Esophagus muscularis mucosa (tissue), 4 donors: ENCODE measurements around the gene NAPG. TPM values are rescaled to one million over a fixed set of nuclear protein-coding genes. Genes with fewer than 3 reads are reported as not detected.

ENCODE experiments used
- DNase-seq: peaks from one replicate; pipeline ENCODE4 v3.0.0-alpha.2; 2017; ENCODE audit errors: extremely low spot score
- H3K27ac ChIP-seq, 4 donors: fragments of 200-600 bp; sonication (generic); replicated peaks in 1 of 4; 1 replicate in 3 of 4; 2 replicates in 1 of 4; pipeline ENCODE4 v1.5.1; 2016 to 2019; ENCODE audit warnings: mild to moderate bottlenecking in 1 of 4
- H3K27me3 ChIP-seq, 4 donors: fragments of 200-600 bp; sonication (generic); one replicate each; pipeline versions ENCODE4 v1.5.1 to v1.6.0; 2016 to 2019
- H3K36me3 ChIP-seq, 4 donors: fragments of 200-600 bp; sonication (generic); one replicate each; pipeline ENCODE4 v1.5.1; 2016 to 2019
- H3K4me1 ChIP-seq, 4 donors: fragments of 200-600 bp; sonication (generic); one replicate each; pipeline ENCODE4 v1.5.1; 2016 to 2019
- H3K4me3 ChIP-seq, 4 donors: fragments of 200-600 bp; sonication (generic); 1 replicate in 2 of 4; 2 replicates in 2 of 4; pipeline ENCODE4 v1.5.1; 2016 to 2019; ENCODE audit warnings: mild to moderate bottlenecking in 4 of 4, moderate library complexity in 1 of 4
- H3K9me3 ChIP-seq, 4 donors: fragments of 200-600 bp; sonication (generic); 1 replicate in 3 of 4; 2 replicates in 1 of 4; pipeline ENCODE4 v1.5.1; 2016 to 2019
- EP300 ChIP-seq: sonication (generic); formaldehyde crosslinking; IDR thresholded peaks from one replicate; pipeline ENCODE4 v1.6.1; 2017; ENCODE audit warnings: antibody characterized with exemption
- POLR2A ChIP-seq: fragments of 450-650 bp; IDR thresholded peaks from one replicate; pipeline ENCODE4 v1.6.1; 2017; ENCODE audit warnings: antibody characterized with exemption, moderate library complexity, mild to moderate bottlenecking, low read depth
- POLR2AphosphoS5 ChIP-seq, 2 donors: sonication (generic); formaldehyde crosslinking; IDR thresholded peaks; one replicate each; pipeline ENCODE4 v1.6.1; 2017; ENCODE audit warnings: antibody characterized with exemption in 2 of 2
- WGBS: methylation state at CpG from one replicate; pipeline ENCODE4 v1.1.5; 2018; 5-methylcytosine and 5-hydroxymethylcytosine counted together
- intact Hi-C: fragments of 100-400 bp; cut with DNase I; formaldehyde crosslinking; loops from one replicate; pipeline ENCODE4 v1.15.1; 2023
- total RNA-seq, 4 donors: library from RNA; depleted of rRNA; stranded (reverse); fragments of >200 nt; gene quantifications; one replicate each; pipeline versions ENCODE4 v1.1.0 to v1.2.1, GENCODE V29; 2016
- TF ChIP-seq, protein P1 (sequence below), 3 experiments: fragments of 200-600 bp in 2 of 3; fragments of 450-650 bp in 1 of 3; sonication (generic) in 2 of 3; IDR thresholded peaks; one replicate each; pipeline ENCODE4 v1.5.1; 2017 to 2019; ENCODE audit warnings: antibody characterized with exemption in 3 of 3, mild to moderate bottlenecking in 2 of 3, moderate library complexity in 1 of 3

Gene NAPG
- total RNA-seq, 4 donors from 2014 or later, result 32.1 to 39.5 (median 34.7) TPM

DNA sequence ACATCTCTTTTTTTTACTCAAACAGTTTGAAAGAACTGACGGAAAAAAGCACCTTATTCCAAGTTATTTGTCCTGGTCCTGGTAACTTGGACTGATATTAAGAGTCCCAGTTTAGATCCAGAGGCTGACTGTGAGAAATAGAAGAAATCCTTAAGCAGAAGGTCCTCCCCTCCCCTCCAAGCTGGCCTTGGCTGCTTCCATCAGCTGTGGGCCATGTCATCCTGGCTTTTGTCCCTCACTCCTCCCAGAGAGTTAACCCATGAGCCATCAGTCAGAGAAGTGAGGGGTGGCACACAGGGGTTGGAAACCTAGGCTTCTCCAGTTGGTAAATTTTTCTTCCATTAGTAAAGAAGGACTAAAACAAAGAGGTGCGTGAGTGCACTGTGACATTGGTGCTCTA is 9.7 kb upstream of the NAPG start:
- H3K27ac ChIP-seq, result peak overlapping the region in 2 of 4 donors; percentile 5 to 13
- no peak for TF ChIP-seq EP300
- TF ChIP-seq POLR2A, result no peak
- TF ChIP-seq POLR2AphosphoS5 (IDR thresholded peaks at IDR 0.05), result no peak
- TF ChIP-seq, protein P1, sequence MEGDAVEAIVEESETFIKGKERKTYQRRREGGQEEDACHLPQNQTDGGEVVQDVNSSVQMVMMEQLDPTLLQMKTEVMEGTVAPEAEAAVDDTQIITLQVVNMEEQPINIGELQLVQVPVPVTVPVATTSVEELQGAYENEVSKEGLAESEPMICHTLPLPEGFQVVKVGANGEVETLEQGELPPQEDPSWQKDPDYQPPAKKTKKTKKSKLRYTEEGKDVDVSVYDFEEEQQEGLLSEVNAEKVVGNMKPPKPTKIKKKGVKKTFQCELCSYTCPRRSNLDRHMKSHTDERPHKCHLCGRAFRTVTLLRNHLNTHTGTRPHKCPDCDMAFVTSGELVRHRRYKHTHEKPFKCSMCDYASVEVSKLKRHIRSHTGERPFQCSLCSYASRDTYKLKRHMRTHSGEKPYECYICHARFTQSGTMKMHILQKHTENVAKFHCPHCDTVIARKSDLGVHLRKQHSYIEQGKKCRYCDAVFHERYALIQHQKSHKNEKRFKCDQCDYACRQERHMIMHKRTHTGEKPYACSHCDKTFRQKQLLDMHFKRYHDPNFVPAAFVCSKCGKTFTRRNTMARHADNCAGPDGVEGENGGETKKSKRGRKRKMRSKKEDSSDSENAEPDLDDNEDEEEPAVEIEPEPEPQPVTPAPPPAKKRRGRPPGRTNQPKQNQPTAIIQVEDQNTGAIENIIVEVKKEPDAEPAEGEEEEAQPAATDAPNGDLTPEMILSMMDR (IDR thresholded peaks at IDR 0.05), result no peak
- whole genome bisulfite sequencing, result 85% methylated on average over 2 of the region's 2 CpGs

DNA sequence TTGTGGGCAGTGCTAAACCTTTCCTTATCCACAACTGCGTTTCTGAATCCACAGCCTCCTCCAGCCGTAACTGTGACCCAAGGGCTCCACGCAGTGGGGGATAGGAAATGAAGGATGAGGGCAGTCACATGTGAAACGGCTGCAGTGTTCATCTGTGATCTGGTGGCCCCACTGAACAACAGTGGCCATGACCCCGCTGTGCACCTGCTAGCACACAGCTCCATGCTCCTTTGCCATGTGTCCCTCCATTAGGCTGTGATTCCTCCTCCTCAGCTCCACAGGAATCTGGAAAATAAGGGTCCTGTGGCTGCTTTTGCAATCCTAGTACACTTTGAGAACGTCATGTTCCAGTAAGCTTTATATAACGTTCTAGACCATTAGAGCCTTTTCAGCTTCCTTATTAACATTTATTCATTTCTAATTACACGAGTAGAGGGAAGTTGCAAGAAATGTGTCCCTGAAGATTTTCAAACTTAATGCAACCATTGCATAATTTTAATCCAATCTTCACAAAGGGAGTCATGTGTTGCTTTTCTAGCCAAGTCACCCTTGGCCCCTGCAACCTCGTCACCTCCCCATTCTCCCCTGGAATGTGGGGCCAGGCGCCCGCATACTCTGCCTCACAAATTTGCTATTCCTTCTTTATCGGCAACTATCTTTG is 7.1 kb upstream of the NAPG start:
- Histone ChIP-seq H3K27me3 (no peaks in the 10 kb centered on the region), H3K36me3 (no peaks in the 10 kb centered on the region), H3K4me1 (peaks cover 12 to 34% (median 26%) of the 10 kb centered on the region in 4 donors), H3K9me3 (no peaks in the 10 kb centered on the region), H3K27ac (peak overlapping the region in 3 of 4 donors; percentile 6 to 42 (median 10)), H3K4me3 (no peak overlapping the region)
- intact Hi-C loops, result loop anchor here (2.0 to 5.0 kb wide), 2 partner anchors 166 to 548 kb away; no protein-coding TSS in a partner anchor
- 57% methylated on average over 12 of the region's 12 CpGs for whole genome bisulfite sequencing
- no peak for DNase-seq
- TF ChIP-seq EP300, result no peak
- no peak for TF ChIP-seq POLR2A
- TF ChIP-seq, protein P1 (IDR thresholded peaks at IDR 0.05), result peak; percentile 25 to 36 (median 33)
- peak; percentile 21 to 40 for TF ChIP-seq POLR2AphosphoS5 (IDR thresholded peaks at IDR 0.05)

More for the DNA sequence above, 9.7 kb upstream of the NAPG start:
- H3K36me3 ChIP-seq, result no peaks in the 10 kb centered on the region
- no peak overlapping the region for H3K4me3 ChIP-seq
- H3K4me1 ChIP-seq, result peaks cover 12 to 41% (median 30%) of the 10 kb centered on the region in 4 donors
- DNase-seq, result no peak
- no peaks in the 10 kb centered on the region for H3K27me3 ChIP-seq
- intact Hi-C loops, result loop anchor here (5.0 kb wide), 1 partner anchor 164 kb away; no protein-coding TSS in a partner anchor
- no peaks in the 10 kb centered on the region for H3K9me3 ChIP-seq

DNA sequence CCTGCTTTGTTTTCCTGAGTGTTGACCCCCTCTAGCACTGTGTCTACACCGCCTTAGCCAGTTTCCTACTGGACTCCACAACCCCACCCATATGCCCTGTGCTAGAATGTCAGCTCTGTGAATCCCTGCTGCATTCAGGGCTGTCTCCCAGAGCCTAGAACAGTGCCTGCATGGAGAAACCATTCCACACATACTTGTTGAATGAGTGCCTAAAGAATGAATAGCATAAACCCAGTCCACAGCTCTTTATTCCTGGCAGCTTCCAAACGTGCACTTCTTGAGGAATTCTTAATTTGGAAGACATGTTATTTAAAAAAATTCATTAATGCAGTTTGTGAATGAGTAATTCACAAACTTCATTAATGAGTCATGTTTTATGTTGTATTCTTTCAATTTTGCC is 6.5 kb upstream of the NAPG start:
- H3K36me3 ChIP-seq, result no peaks in the 10 kb centered on the region
- DNase-seq, result no peak
- intact Hi-C loops, result loop anchor here (2.0 to 5.0 kb wide), 2 partner anchors 167 to 549 kb away; no protein-coding TSS in a partner anchor
- H3K9me3 ChIP-seq, result no peaks in the 10 kb centered on the region
- H3K27ac ChIP-seq, result peak overlapping the region in 3 of 4 donors; percentile 6 to 37 (median 10)
- no peaks in the 10 kb centered on the region for H3K27me3 ChIP-seq
- H3K4me3 ChIP-seq, result no peak overlapping the region
- H3K4me1 ChIP-seq, result peaks cover 12 to 32% (median 24%) of the 10 kb centered on the region in 4 donors
- TF ChIP-seq, protein P1 (IDR thresholded peaks at IDR 0.05), result no peak
- no peak for TF ChIP-seq EP300
- no peak for TF ChIP-seq POLR2AphosphoS5 (IDR thresholded peaks at IDR 0.05)
- no peak for TF ChIP-seq POLR2A
- WGBS, result 57% methylated on average over 2 of the region's 2 CpGs

DNA sequence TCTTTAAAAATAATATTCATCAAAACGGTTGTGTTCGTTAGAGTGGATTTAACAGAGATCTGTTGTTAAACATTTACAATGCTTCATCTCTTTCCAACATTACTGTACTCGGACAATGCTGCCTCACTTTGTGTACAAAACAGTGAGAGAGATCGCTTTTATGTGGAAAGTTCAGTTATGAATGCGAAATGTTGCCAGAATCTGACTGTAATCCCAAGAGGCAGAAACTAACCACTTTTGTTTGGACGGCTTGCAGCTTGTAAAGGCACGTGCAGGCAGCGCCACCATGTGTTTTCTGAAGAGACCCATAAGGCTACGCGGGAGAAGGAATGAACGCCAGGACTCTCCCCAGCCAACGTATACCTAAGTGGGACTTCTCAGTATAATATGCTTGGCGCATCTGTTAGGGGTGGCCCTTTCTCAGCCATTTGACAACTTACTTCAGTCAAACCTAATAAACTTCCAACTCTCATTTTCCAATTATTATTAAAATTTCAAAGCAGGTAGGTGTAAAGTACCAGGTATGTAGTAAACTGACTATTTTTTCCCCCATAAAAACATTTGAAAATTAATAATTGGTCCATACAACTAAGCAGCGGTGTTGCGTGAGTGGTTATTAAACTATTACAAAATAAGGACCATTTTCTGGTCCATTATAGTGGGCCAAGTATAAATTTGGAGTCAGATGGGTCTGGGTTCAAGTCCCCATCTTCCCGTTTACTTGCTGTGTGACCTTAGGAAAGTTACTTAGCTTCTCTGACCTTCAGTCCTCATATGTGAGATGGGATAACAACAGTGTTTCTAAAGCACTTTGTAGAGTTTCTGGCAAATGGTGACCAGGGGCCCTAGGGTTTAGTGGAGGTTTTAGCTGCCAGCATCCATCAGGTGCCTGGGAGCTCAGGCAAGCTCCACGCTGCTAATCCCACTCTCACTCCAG is 5.6 kb upstream of the NAPG start:
- no peak for DNase-seq
- no peak overlapping the region for H3K4me3 ChIP-seq
- TF ChIP-seq EP300 (no peak), POLR2A (no peak), POLR2AphosphoS5 (IDR thresholded peaks at IDR 0.05) (peak in 1 of 2 donors; percentile 78)
- TF ChIP-seq, protein P1 (IDR thresholded peaks at IDR 0.05), result peak; percentile 80 to 88 (median 81)
- H3K9me3 ChIP-seq, result no peaks in the 10 kb centered on the region
- intact Hi-C loops, result loop anchor here (2.0 to 10.0 kb wide), 3 partner anchors 168 to 549 kb away; no protein-coding TSS in a partner anchor
- H3K36me3 ChIP-seq, result no peaks in the 10 kb centered on the region
- H3K4me1 ChIP-seq, result peaks cover 12 to 31% (median 28%) of the 10 kb centered on the region in 4 donors
- no peaks in the 10 kb centered on the region for H3K27me3 ChIP-seq
- H3K27ac ChIP-seq, result peak overlapping the region in 1 of 4 donors; percentile 6
- WGBS, result 24% methylated on average over 17 of the region's 17 CpGs
